ENCODE measurements around the gene MDM4.
A peak's percentile ranks its signal among the peaks of the same experiment; 100 is the strongest.
"Not testable (repeated sequence)": the region's sequence is repeated elsewhere in the genome, so short reads cannot be mapped to it uniquely, and the experiment has no call there.

The MDM4 gene

GRCh38 chr1:204516180-204516879 is at the start of gene MDM4:
TSS of gene MDM4 (plus strand) at chr1:204516406. CDS start at chr1:204525519, 9,113 bp downstream.
- peak; percentile 98 for DNase-seq (ENCODE audit: low spot score)

GRCh38 chr1:204466416-204467405 is 49.5 kb upstream of the MDM4 start:
- DNase-seq (ENCODE audit: low spot score): no peak

- no peak for DNase-seq (ENCODE audit: low spot score)
Measured at GRCh38 chr1:204468206-204468605, 48.0 kb upstream of the MDM4 start.

GRCh38 chr1:204468766-204469302 is 47.4 kb upstream of the MDM4 start:
- DNase-seq (ENCODE audit: low spot score): no peak

- DNase-seq (ENCODE audit: low spot score): no peak
Measured at GRCh38 chr1:204469304-204469703, 46.9 kb upstream of the MDM4 start.

GRCh38 chr1:204471687-204472086 is 44.5 kb upstream of the MDM4 start:
- DNase-seq (ENCODE audit: low spot score): no peak

- no peak for DNase-seq (ENCODE audit: low spot score)
Measured at GRCh38 chr1:204472660-204473059, 43.5 kb upstream of the MDM4 start.

- DNase-seq (ENCODE audit: low spot score): no peak
Measured at GRCh38 chr1:204473400-204473965, 42.7 kb upstream of the MDM4 start.

- DNase-seq (ENCODE audit: low spot score): no peak
Measured at GRCh38 chr1:204475656-204476432, 40.4 kb upstream of the MDM4 start.

- no peak for DNase-seq (ENCODE audit: low spot score)
Measured at GRCh38 chr1:204476563-204476962, 39.6 kb upstream of the MDM4 start.

- DNase-seq (ENCODE audit: low spot score): no peak
Measured at GRCh38 chr1:204477036-204477740, 39.0 kb upstream of the MDM4 start.

- no peak for DNase-seq (ENCODE audit: low spot score)
Measured at GRCh38 chr1:204478172-204478899, 37.9 kb upstream of the MDM4 start.

GRCh38 chr1:204478921-204479320 is 37.3 kb upstream of the MDM4 start:
- DNase-seq (ENCODE audit: low spot score): no peak

GRCh38 chr1:204479387-204480136 is 36.6 kb upstream of the MDM4 start:
- no peak for DNase-seq (ENCODE audit: low spot score)

GRCh38 chr1:204480515-204480914 is 35.7 kb upstream of the MDM4 start:
- peak; percentile 92 for DNase-seq (ENCODE audit: low spot score)

GRCh38 chr1:204483791-204484190 is 32.4 kb upstream of the MDM4 start:
- no peak for DNase-seq (ENCODE audit: low spot score)

- DNase-seq (ENCODE audit: low spot score): not testable (repeated sequence)
Measured at GRCh38 chr1:204486513-204487255, 29.5 kb upstream of the MDM4 start.

GRCh38 chr1:204487256-204487615 is 29.0 kb upstream of the MDM4 start:
- no peak for DNase-seq (ENCODE audit: low spot score)

GRCh38 chr1:204491655-204492054 is 24.6 kb upstream of the MDM4 start:
- no peak for DNase-seq (ENCODE audit: low spot score)

Data from NAMALWA (cell line).